Right cardiac atrium (tissue), 5 donors: Measurements from ENCODE around the gene TSSK6. TPM values are rescaled to one million over a fixed set of nuclear protein-coding genes. Genes with fewer than 3 reads are reported as not detected.

Experiments
- ATAC-seq, 2 donors: fragments of 200-7000 bp; cut with Tn5 transposase; one replicate each; pipeline versions ENCODE4 v1.8.0 to v1.9.1; 2020; ENCODE audit warnings: moderate library complexity in 2 of 2, mild to moderate bottlenecking in 1 of 2
- DNase-seq, 3 donors: peaks; one replicate each; pipeline ENCODE4 v3.0.0-alpha.2; 2020
- H3K27ac ChIP-seq: one replicate; pipeline ENCODE4 v1.5.1; 2013; ENCODE audit warnings: mild to moderate bottlenecking, low read length, control low read depth, moderate library complexity
- H3K27me3 ChIP-seq: one replicate; pipeline ENCODE4 v1.6.1; 2013; ENCODE audit not compliant: control insufficient read depth, insufficient read depth
- H3K4me1 ChIP-seq: one replicate; pipeline ENCODE4 v1.6.1; 2013; ENCODE audit warnings: low read length; ENCODE audit not compliant: control insufficient read depth, insufficient read depth
- H3K4me3 ChIP-seq: one replicate; pipeline ENCODE4 v1.5.1; 2013; ENCODE audit warnings: low read length, control low read depth
- H3K9me3 ChIP-seq: one replicate; pipeline ENCODE4 v1.6.1; 2013; ENCODE audit warnings: low read length; ENCODE audit not compliant: control insufficient read depth
- WGBS: extraction: QIAGEN DNeasy Blood & Tissue Kit; methylation state at CpG from one replicate; pipeline ENCODE4 v1.1.7; 2013; 5-methylcytosine and 5-hydroxymethylcytosine counted together
- intact Hi-C, 4 donors: fragments of 100-400 bp; cut with DNase I; formaldehyde crosslinking; loops; one replicate each; pipeline versions ENCODE4 v1.11.0 to v1.14.0; 2022 to 2023
- polyA plus RNA-seq: library from polyadenylated mRNA; stranded (reverse); fragments of 200-250 nt; gene quantifications from one replicate; pipeline ENCODE4 v1.2.3, GENCODE V29; 2013
- total RNA-seq, 4 donors: library from RNA; stranded (reverse); fragmentation: NEBNext Ultra II Directional; extraction: Animal tissue kit (Norgen Biotek cat#: 25700); gene quantifications; one replicate each; pipeline ENCODE4 v1.2.1, GENCODE V29; 2021
- donor health status: healthy with polysubstance abuse.
- donor health status: DM: no; HTN: yes; CAD: no.
- donor health status: DM: no; HTN: no; CAD: no.
- donor health status: DM: no; HTN: yes; CAD: no; lungs with severe emphysema.
- donor health status: DM: yes; HTN: yes; CAD: no.

Gene TSSK6
- total and polyA plus RNA-seq, 5 donors: 0.28 to 0.97 (median 0.77) TPM

- H3K4me1 ChIP-seq: no peaks in the 10 kb centered on the region
- H3K4me3 ChIP-seq: no peak overlapping the region
- H3K27ac ChIP-seq: no peak overlapping the region
- H3K27me3 ChIP-seq: no peaks in the 10 kb centered on the region
- intact Hi-C loops: no loop called here
- WGBS: 95% methylated on average over 19 of the region's 19 CpGs
- H3K9me3 ChIP-seq: no peaks in the 10 kb centered on the region
- DNase-seq: peak in 2 of 3 donors; percentile 26 to 55
- ATAC-seq: no peak
Observed at GRCh38 chr19:19502281-19502680, 13.1 kb downstream of the TSSK6 start.

DNA sequence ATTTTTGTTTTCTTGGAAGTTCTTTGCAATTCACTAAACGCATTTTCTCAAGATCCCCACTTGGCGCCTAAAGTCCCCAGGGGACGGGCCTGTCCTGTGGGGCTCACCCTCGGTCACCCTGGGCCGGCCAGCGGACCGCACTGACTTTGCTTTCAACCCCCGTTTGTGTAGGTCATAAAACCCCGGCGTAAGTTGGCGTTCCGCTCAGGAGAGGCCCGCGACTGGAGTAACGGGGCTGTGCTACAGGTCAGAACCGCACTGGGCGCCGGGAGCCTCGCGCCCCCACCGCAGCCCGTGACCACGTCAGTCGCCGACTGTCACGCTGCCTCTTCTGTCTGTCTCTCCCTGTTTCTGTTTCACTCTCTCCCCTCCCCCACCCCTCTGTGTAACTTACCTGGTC, 13.6 kb downstream of the TSSK6 start:
- ATAC-seq: no peak
- 92% methylated on average over 26 of the region's 26 CpGs for WGBS

DNA sequence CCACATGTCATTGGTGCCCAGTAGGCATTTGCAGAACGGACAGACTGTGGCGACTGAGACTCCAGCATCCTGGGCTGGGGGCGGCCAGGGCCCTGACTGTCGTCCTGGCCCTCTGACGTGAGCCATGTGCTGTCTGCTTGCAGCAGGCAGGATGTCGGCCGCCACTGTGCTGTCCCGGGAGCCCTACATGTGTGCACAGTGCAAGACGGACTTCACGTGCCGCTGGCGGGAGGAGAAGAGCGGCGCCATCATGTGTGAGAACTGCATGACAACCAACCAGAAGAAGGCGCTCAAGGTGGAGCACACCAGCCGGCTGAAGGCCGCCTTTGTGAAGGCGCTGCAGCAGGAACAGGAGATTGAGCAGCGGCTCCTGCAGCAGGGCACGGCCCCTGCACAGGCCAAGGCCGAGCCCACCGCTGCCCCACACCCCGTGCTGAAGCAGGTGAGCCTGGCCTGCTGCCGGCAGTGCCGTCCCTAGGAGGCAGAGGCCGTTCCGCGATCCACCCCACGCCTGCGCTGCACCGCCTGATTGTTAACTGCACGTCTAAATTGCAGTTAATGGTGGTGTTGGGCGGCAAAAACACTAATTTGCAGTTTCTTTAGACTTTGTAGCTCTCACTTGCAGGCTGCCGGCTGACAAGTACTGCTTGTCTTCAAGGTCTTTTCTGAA, 14.2 kb downstream of the TSSK6 start:
- Histone ChIP-seq H3K9me3 (no peaks in the 10 kb centered on the region), H3K4me3 (no peak overlapping the region), H3K27me3 (no peaks in the 10 kb centered on the region), H3K4me1 (no peaks in the 10 kb centered on the region), H3K27ac (no peak overlapping the region)
- no peak for ATAC-seq
- intact Hi-C loops: no loop called here
- DNase-seq: peak in 1 of 3 donors; percentile 54
- 89% methylated on average over 34 of the region's 34 CpGs for WGBS

More for the DNA sequence above, 13.6 kb downstream of the TSSK6 start:
- Histone ChIP-seq H3K4me3 (no peak overlapping the region), H3K9me3 (no peaks in the 10 kb centered on the region), H3K27ac (no peak overlapping the region), H3K27me3 (no peaks in the 10 kb centered on the region), H3K4me1 (no peaks in the 10 kb centered on the region)
- DNase-seq: peak in 1 of 3 donors; percentile 30
- intact Hi-C loops: no loop called here

GRCh38 chr19:19499272-19499995, 15.9 kb downstream of the TSSK6 start:
- Histone ChIP-seq H3K9me3 (no peaks in the 10 kb centered on the region), H3K4me3 (no peak overlapping the region), H3K27me3 (no peaks in the 10 kb centered on the region), H3K4me1 (no peaks in the 10 kb centered on the region), H3K27ac (no peak overlapping the region)
- WGBS: 87% methylated on average over 18 of the region's 18 CpGs
- ATAC-seq (no peak), DNase-seq (peak in 2 of 3 donors; percentile 37 to 58)
- intact Hi-C loops: no loop called here

- H3K27me3 ChIP-seq: no peaks in the 10 kb centered on the region
- H3K27ac ChIP-seq: no peak overlapping the region
- intact Hi-C loops: no loop called here
- H3K4me1 ChIP-seq: no peaks in the 10 kb centered on the region
- H3K4me3 ChIP-seq: no peak overlapping the region
- ATAC-seq (no peak), DNase-seq (peak in 1 of 3 donors; percentile 49)
- no peaks in the 10 kb centered on the region for H3K9me3 ChIP-seq
- 93% methylated on average over 33 of the region's 33 CpGs for WGBS
Observed at GRCh38 chr19:19498255-19498991, 16.9 kb downstream of the TSSK6 start.

- H3K4me1 ChIP-seq: no peaks in the 10 kb centered on the region
- H3K9me3 ChIP-seq: no peaks in the 10 kb centered on the region
- H3K27me3 ChIP-seq: no peaks in the 10 kb centered on the region
- H3K27ac ChIP-seq: no peak overlapping the region
- ATAC-seq (no peak), DNase-seq (peak in 2 of 3 donors; percentile 44 to 63)
- H3K4me3 ChIP-seq: no peak overlapping the region
- 94% methylated on average over 30 of the region's 30 CpGs for WGBS
- intact Hi-C loops: no loop called here
Observed at GRCh38 chr19:19495614-19496603, 19.4 kb downstream of the TSSK6 start.

- intact Hi-C loops: loop anchor here in 3 of 4 donors (5.0 kb wide), 1 partner anchor 127 kb away; no protein-coding TSS in a partner anchor
- ATAC-seq (no peak), DNase-seq (peak in 1 of 3 donors; percentile 46)
- H3K27ac ChIP-seq: no peak overlapping the region
- H3K27me3 ChIP-seq: no peaks in the 10 kb centered on the region
- peaks cover 7% of the 10 kb centered on the region for H3K4me1 ChIP-seq
- H3K4me3 ChIP-seq: no peak overlapping the region
- H3K9me3 ChIP-seq: no peaks in the 10 kb centered on the region
- WGBS: 79% methylated on average over 15 of the region's 15 CpGs
Observed at GRCh38 chr19:19493841-19494546, 21.4 kb downstream of the TSSK6 start.

- WGBS: 87% methylated on average over 21 of the region's 21 CpGs
- DNase-seq (peak in 1 of 3 donors; percentile 59), ATAC-seq (no peak)
- Histone ChIP-seq H3K4me1 (peaks cover 13% of the 10 kb centered on the region), H3K9me3 (no peaks in the 10 kb centered on the region), H3K27me3 (no peaks in the 10 kb centered on the region), H3K27ac (no peak overlapping the region), H3K4me3 (no peak overlapping the region)
- intact Hi-C loops: loop anchor here in 3 of 4 donors (5.0 kb wide), 1 partner anchor 125 kb away; no protein-coding TSS in a partner anchor
Observed at GRCh38 chr19:19492026-19492610, 23.2 kb downstream of the TSSK6 start.

GRCh38 chr19:19491321-19492025, 23.9 kb downstream of the TSSK6 start:
- H3K27ac ChIP-seq: no peak overlapping the region
- intact Hi-C loops: loop anchor here (2.0 to 5.0 kb wide), 2 partner anchors 124 to 127 kb away; no protein-coding TSS in a partner anchor
- no peaks in the 10 kb centered on the region for H3K9me3 ChIP-seq
- no peak overlapping the region for H3K4me3 ChIP-seq
- no peaks in the 10 kb centered on the region for H3K27me3 ChIP-seq
- WGBS: 83% methylated on average over 15 of the region's 15 CpGs
- peaks cover 13% of the 10 kb centered on the region for H3K4me1 ChIP-seq
- ATAC-seq: no peak
- DNase-seq: peak in 1 of 3 donors; percentile 52
